ENCODE data around the gene DNAAF2. TPM values are rescaled to one million over a fixed set of nuclear protein-coding genes. Genes with fewer than 3 reads are reported as not detected.

DNAAF2 gene
- total and polyA plus RNA-seq, 2 of the 8 experiments (the other 6 are each of a cell fraction or from before 2014, with no cell fraction given), result 12.2 to 30.0 TPM

GRCh38 chr14:49582113-49582977, 52.7 kb downstream of the DNAAF2 start (continued):
- TF ChIP-seq, protein P1, sequence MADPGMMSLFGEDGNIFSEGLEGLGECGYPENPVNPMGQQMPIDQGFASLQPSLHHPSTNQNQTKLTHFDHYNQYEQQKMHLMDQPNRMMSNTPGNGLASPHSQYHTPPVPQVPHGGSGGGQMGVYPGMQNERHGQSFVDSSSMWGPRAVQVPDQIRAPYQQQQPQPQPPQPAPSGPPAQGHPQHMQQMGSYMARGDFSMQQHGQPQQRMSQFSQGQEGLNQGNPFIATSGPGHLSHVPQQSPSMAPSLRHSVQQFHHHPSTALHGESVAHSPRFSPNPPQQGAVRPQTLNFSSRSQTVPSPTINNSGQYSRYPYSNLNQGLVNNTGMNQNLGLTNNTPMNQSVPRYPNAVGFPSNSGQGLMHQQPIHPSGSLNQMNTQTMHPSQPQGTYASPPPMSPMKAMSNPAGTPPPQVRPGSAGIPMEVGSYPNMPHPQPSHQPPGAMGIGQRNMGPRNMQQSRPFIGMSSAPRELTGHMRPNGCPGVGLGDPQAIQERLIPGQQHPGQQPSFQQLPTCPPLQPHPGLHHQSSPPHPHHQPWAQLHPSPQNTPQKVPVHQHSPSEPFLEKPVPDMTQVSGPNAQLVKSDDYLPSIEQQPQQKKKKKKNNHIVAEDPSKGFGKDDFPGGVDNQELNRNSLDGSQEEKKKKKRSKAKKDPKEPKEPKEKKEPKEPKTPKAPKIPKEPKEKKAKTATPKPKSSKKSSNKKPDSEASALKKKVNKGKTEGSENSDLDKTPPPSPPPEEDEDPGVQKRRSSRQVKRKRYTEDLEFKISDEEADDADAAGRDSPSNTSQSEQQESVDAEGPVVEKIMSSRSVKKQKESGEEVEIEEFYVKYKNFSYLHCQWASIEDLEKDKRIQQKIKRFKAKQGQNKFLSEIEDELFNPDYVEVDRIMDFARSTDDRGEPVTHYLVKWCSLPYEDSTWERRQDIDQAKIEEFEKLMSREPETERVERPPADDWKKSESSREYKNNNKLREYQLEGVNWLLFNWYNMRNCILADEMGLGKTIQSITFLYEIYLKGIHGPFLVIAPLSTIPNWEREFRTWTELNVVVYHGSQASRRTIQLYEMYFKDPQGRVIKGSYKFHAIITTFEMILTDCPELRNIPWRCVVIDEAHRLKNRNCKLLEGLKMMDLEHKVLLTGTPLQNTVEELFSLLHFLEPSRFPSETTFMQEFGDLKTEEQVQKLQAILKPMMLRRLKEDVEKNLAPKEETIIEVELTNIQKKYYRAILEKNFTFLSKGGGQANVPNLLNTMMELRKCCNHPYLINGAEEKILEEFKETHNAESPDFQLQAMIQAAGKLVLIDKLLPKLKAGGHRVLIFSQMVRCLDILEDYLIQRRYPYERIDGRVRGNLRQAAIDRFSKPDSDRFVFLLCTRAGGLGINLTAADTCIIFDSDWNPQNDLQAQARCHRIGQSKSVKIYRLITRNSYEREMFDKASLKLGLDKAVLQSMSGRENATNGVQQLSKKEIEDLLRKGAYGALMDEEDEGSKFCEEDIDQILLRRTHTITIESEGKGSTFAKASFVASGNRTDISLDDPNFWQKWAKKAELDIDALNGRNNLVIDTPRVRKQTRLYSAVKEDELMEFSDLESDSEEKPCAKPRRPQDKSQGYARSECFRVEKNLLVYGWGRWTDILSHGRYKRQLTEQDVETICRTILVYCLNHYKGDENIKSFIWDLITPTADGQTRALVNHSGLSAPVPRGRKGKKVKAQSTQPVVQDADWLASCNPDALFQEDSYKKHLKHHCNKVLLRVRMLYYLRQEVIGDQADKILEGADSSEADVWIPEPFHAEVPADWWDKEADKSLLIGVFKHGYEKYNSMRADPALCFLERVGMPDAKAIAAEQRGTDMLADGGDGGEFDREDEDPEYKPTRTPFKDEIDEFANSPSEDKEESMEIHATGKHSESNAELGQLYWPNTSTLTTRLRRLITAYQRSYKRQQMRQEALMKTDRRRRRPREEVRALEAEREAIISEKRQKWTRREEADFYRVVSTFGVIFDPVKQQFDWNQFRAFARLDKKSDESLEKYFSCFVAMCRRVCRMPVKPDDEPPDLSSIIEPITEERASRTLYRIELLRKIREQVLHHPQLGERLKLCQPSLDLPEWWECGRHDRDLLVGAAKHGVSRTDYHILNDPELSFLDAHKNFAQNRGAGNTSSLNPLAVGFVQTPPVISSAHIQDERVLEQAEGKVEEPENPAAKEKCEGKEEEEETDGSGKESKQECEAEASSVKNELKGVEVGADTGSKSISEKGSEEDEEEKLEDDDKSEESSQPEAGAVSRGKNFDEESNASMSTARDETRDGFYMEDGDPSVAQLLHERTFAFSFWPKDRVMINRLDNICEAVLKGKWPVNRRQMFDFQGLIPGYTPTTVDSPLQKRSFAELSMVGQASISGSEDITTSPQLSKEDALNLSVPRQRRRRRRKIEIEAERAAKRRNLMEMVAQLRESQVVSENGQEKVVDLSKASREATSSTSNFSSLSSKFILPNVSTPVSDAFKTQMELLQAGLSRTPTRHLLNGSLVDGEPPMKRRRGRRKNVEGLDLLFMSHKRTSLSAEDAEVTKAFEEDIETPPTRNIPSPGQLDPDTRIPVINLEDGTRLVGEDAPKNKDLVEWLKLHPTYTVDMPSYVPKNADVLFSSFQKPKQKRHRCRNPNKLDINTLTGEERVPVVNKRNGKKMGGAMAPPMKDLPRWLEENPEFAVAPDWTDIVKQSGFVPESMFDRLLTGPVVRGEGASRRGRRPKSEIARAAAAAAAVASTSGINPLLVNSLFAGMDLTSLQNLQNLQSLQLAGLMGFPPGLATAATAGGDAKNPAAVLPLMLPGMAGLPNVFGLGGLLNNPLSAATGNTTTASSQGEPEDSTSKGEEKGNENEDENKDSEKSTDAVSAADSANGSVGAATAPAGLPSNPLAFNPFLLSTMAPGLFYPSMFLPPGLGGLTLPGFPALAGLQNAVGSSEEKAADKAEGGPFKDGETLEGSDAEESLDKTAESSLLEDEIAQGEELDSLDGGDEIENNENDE (IDR thresholded peaks at IDR 0.05; ENCODE audit: insufficient replicate concordance, low read length), result peak; percentile 54
- TF ChIP-seq SP4 (IDR thresholded peaks at IDR 0.05; ENCODE audit: low read length), result peak; percentile 74; the same call in 1 of the 2 replicates
- TF ChIP-seq EGR1 (IDR thresholded peaks at IDR 0.05; ENCODE audit: borderline replicate concordance, low read depth, low read length), result no peak
- peak; percentile 99 for TF ChIP-seq POLR2AphosphoS5 (IDR thresholded peaks at IDR 0.05; ENCODE audit: low read depth, low read length)

All from H1 (cell line).